ENCODE measurements around the gene TMEM220.

GRCh38 chr17:10761281-10761680 lies 31.5 kb upstream of the TMEM220 start:
- no peak for TF ChIP-seq CTCF (IDR thresholded peaks at IDR 0.05)
- no peak for TF ChIP-seq POLR2A (IDR thresholded peaks at IDR 0.05)
